Activated naive CD8-positive, alpha-beta T cell treated with anti-CD3 and anti-CD28 coated beads, Interleukin-2, amount 10 ng/mL, durations not matched to agents 7 days and 5 days (primary cell): Measurements from ENCODE around the gene HMSD. TPM values are rescaled to one million over a fixed set of nuclear protein-coding genes. Genes with fewer than 3 reads are reported as not detected.
"Not testable (repeated sequence)": the region's sequence is repeated elsewhere in the genome, so short reads cannot be mapped to it uniquely, and the experiment has no call there.

Source experiments
- ATAC-seq: fragments of 150-1000 bp; cut with Tn5 transposase; one replicate; pipeline ENCODE4 v1.10.0; 2021; ENCODE audit warnings: low read depth, moderate library complexity
- POLR2A ChIA-PET: fragments of 350-600 bp; sonication (Branson Sonifier 250); formaldehyde crosslinking; loops from one replicate; lab custom pipeline; 2021; ENCODE audit warnings: antibody characterized with exemption; lab: Charles Lee
- DNase-seq: peaks from one replicate; pipeline ENCODE4 v3.0.0; 2021
- H3K27ac Mint-ChIP-seq: one replicate; pipeline ENCODE4 v1.8.0; 2022; ENCODE audit warnings: mild to moderate bottlenecking, mixed read lengths
- H3K27me3 Mint-ChIP-seq: one replicate; pipeline ENCODE4 v1.8.0; 2022; ENCODE audit warnings: mild to moderate bottlenecking, moderate library complexity, mixed read lengths
- H3K36me3 Mint-ChIP-seq: one replicate; pipeline ENCODE4 v1.8.0; 2021; ENCODE audit warnings: mild to moderate bottlenecking, mixed read lengths
- H3K4me1 Mint-ChIP-seq: one replicate; pipeline ENCODE4 v1.8.0; 2021; ENCODE audit warnings: mixed read lengths
- H3K4me3 Mint-ChIP-seq: one replicate; pipeline ENCODE4 v1.8.0; 2022; ENCODE audit warnings: mild to moderate bottlenecking, moderate library complexity, mixed read lengths
- H3K9me3 Mint-ChIP-seq: one replicate; pipeline ENCODE4 v1.8.0; 2021; ENCODE audit warnings: mixed read lengths
- total RNA-seq, 2 experiments: library from RNA; stranded (reverse); gene quantifications; one replicate each; pipeline ENCODE4 v1.2.3, GENCODE V29; 2021

HMSD gene
- total RNA-seq, result not detected

GRCh38 chr18:63949068-63949737 lies at the start of gene HMSD:
HMSD (plus strand) TSS chr18:63949301; CDS start chr18:63953456, 4,155 bp downstream.
- Mint-ChIP-seq H3K9me3 (no peaks in the 10 kb centered on the region), H3K4me3 (peak within 1 kb of the TSS; percentile 54), H3K4me1 (peaks cover 15% of the 10 kb centered on the region), H3K27ac (no peak within 1 kb of the TSS), H3K36me3 (no peaks in the 10 kb centered on the region), H3K27me3 (peaks cover 36% of the 10 kb centered on the region)
- DNase-seq (peak; percentile 53), ATAC-seq (peak; percentile 90)
- POLR2A ChIA-PET, result no interaction called here

DNA sequence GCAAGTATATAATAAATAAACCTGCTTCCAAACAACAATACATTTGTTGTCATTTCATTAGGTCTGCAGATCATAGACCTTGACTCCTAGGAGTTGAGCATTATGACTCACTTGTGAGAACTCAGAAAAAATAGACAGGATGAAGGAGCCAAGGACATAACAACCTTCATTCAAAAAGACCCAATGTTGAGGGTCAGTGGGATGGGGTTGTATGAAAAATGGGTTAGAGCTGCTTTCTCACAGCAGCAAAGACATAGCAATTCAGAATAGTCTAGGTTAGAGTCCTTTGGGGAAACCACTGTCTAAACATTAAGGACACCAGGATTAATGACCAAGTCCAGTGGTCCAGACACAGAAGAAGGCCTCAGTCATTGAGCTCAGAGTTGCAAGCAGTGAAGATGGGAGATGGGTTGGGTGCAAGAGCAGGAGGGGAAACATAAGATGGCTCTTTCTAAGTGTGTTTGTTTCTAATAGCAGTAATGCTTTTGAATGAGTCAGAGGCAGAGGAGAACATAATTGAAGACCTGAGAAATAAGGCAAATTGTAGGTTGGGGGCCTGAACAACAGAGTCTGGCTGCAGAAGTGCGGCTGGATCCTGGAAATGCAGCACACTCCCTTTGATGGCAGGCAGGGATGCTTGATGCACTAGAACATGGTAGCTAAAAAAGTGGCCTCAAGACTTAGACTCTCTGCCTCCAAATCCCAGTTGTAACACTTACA lies 45.1 kb upstream of the HMSD start:
- POLR2A ChIA-PET, result no interaction called here
- Mint-ChIP-seq H3K4me3 (no peak overlapping the region), H3K4me1 (no peaks in the 10 kb centered on the region)

DNA sequence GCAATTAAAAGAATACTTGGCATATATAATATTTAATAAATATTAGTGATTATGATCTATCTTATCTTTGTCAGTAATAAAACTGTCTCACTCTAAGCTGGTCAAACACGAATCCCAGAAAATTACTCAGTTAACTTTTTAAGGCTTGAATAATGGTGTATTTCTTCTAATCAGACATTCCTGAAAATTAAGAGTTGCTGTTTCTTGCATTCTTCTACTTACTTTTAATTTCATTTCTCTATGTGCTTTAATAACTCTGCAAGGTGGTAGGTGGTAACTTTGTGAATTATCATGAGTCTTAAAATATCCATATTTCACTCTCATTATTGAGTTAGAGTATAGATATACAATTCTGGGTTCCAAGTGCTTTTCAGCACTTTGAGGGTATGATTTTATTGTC lies 44.4 kb upstream of the HMSD start:
- Mint-ChIP-seq H3K9me3 (no peaks in the 10 kb centered on the region), H3K4me3 (no peak overlapping the region), H3K27me3 (peaks cover 8% of the 10 kb centered on the region), H3K4me1 (no peaks in the 10 kb centered on the region), H3K36me3 (no peaks in the 10 kb centered on the region), H3K27ac (no peak overlapping the region)
- POLR2A ChIA-PET, result no interaction called here
- ATAC-seq (no peak), DNase-seq (no peak)

More for the DNA sequence above, 45.1 kb upstream of the HMSD start:
- peaks cover 8% of the 10 kb centered on the region for H3K27me3 Mint-ChIP-seq
- ATAC-seq (no peak), DNase-seq (no peak)
- H3K9me3 Mint-ChIP-seq, result no peaks in the 10 kb centered on the region
- H3K27ac Mint-ChIP-seq, result no peak overlapping the region
- no peaks in the 10 kb centered on the region for H3K36me3 Mint-ChIP-seq

DNA sequence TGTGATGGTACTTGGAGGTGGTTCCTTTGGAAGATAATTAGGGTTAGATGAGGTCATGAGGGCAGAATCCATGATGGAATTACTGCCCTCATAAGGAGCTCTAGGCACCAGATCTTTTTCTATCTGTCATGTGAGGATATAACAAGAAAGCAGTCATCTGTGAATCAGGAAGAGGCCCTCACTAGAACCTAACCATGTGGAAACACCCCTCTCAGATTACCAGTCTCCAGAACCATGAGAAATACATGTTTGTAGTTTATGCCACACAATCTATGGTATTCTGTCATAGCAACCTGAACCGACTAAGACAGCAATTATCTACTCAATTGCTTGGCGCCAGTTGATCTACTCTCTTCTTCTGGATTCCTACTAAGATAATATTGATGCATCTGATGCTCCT lies 43.7 kb upstream of the HMSD start:
- no peak overlapping the region for H3K27ac Mint-ChIP-seq
- no peaks in the 10 kb centered on the region for H3K4me1 Mint-ChIP-seq
- POLR2A ChIA-PET, result no interaction called here
- no peak for DNase-seq
- no peaks in the 10 kb centered on the region for H3K36me3 Mint-ChIP-seq
- peaks cover 7% of the 10 kb centered on the region for H3K27me3 Mint-ChIP-seq
- no peak overlapping the region for H3K4me3 Mint-ChIP-seq
- no peaks in the 10 kb centered on the region for H3K9me3 Mint-ChIP-seq
- ATAC-seq, result no peak

DNA sequence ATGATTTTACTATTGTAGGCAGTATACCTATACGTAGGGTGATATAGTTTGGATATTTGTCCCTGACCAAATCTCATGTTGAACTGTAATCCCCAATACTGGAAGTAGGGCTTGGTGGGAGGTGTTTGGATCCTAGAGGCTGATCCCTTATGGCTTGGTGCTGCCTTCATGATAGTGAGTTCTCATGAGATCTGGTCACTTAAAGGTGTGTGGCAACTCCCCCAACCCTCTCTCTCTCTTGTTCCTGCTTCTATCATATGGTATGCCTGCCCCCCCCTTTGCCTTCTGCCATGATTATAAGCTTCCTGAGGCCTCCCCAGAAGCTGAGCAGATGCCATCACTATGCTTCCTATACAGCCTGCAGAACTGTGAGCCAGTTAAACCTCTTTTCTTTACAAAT lies 43.0 kb upstream of the HMSD start:
- DNase-seq (no peak), ATAC-seq (no peak)
- Mint-ChIP-seq H3K4me3 (no peak overlapping the region), H3K36me3 (no peaks in the 10 kb centered on the region), H3K27ac (no peak overlapping the region), H3K4me1 (no peaks in the 10 kb centered on the region), H3K9me3 (no peaks in the 10 kb centered on the region), H3K27me3 (peaks cover 7% of the 10 kb centered on the region)
- POLR2A ChIA-PET, result no interaction called here

DNA sequence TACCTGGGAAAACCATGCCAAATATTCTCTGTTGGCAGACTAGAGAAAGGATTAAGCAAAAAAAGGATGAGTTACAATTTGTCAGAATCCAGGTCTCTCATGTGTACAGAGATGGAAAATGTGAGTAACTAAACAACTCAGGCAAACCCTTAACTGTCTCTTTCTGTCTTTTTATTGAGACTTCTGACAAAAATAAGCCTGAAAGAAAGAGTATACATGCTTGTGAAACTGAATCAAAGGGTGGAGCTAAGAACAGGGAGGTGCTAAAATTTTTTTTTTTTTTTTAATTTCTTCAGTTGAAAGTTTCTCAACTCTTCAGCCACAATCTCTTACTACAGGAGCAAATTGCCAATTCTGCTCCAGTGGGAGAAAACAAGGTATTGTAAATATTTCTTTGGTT lies 41.4 kb upstream of the HMSD start, which contains the start of gene SERPINB10:
SERPINB10 (plus strand) TSS at position 295 of the 400 bp plus-strand sequence. CDS start 7,553 bp downstream, outside the sequence.
- H3K9me3 Mint-ChIP-seq, result no peaks in the 10 kb centered on the region
- H3K27me3 Mint-ChIP-seq, result peaks cover 15% of the 10 kb centered on the region
- no peak for DNase-seq
- no peak within 1 kb of the TSS for H3K4me3 Mint-ChIP-seq
- POLR2A ChIA-PET, result no interaction called here
- no peak within 1 kb of the TSS for H3K27ac Mint-ChIP-seq
- ATAC-seq, result no peak
- no peaks in the 10 kb centered on the region for H3K4me1 Mint-ChIP-seq
- no peaks in the 10 kb centered on the region for H3K36me3 Mint-ChIP-seq

GRCh38 chr18:63908858-63909257 lies 40.2 kb upstream of the HMSD start:
- H3K4me3 Mint-ChIP-seq, result no peak overlapping the region
- POLR2A ChIA-PET, result no interaction called here
- H3K4me1 Mint-ChIP-seq, result no peaks in the 10 kb centered on the region
- no peaks in the 10 kb centered on the region for H3K36me3 Mint-ChIP-seq
- peaks cover 15% of the 10 kb centered on the region for H3K27me3 Mint-ChIP-seq
- ATAC-seq (no peak), DNase-seq (no peak)
- H3K9me3 Mint-ChIP-seq, result no peaks in the 10 kb centered on the region
- H3K27ac Mint-ChIP-seq, result no peak overlapping the region

- Mint-ChIP-seq H3K36me3 (no peaks in the 10 kb centered on the region), H3K9me3 (no peaks in the 10 kb centered on the region), H3K27me3 (peaks cover 12% of the 10 kb centered on the region), H3K4me1 (no peaks in the 10 kb centered on the region), H3K4me3 (no peak overlapping the region), H3K27ac (no peak overlapping the region)
- POLR2A ChIA-PET, result no interaction called here
- DNase-seq (no peak), ATAC-seq (no peak)
These were observed 39.2 kb upstream of the HMSD start for GRCh38 chr18:63909870-63910269.

DNA sequence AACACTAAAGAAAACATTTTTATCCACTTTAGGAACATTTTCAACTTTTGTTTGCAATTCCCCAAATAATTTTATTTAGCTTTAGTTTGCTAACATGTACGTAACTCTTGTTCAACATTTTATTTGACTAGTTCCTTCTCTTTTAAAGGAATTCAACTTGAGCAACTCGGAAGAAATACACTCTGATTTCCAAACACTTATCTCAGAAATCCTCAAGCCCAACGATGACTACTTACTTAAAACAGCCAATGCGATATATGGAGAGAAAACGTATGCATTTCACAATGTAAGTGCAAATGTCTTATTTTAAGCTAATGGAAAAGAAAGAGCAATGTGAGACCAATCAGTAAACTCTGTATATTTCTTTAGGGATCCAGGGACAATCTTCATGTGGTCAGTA lies 31.3 kb upstream of the HMSD start:
- no peaks in the 10 kb centered on the region for H3K4me1 Mint-ChIP-seq
- no peaks in the 10 kb centered on the region for H3K36me3 Mint-ChIP-seq
- ATAC-seq (no peak), DNase-seq (no peak)
- POLR2A ChIA-PET, result no interaction called here
- H3K4me3 Mint-ChIP-seq, result no peak overlapping the region
- peaks cover 13% of the 10 kb centered on the region for H3K27me3 Mint-ChIP-seq
- H3K9me3 Mint-ChIP-seq, result no peaks in the 10 kb centered on the region
- H3K27ac Mint-ChIP-seq, result no peak overlapping the region

GRCh38 chr18:63922049-63922448 lies 27.1 kb upstream of the HMSD start:
- no peaks in the 10 kb centered on the region for H3K9me3 Mint-ChIP-seq
- H3K4me3 Mint-ChIP-seq, result no peak overlapping the region
- H3K36me3 Mint-ChIP-seq, result no peaks in the 10 kb centered on the region
- H3K27me3 Mint-ChIP-seq, result peaks cover 25% of the 10 kb centered on the region
- DNase-seq, result no peak
- no peak for ATAC-seq
- no peaks in the 10 kb centered on the region for H3K4me1 Mint-ChIP-seq
- POLR2A ChIA-PET, result no interaction called here
- no peak overlapping the region for H3K27ac Mint-ChIP-seq

GRCh38 chr18:63924551-63924950 lies 24.6 kb upstream of the HMSD start:
- Mint-ChIP-seq H3K27ac (no peak overlapping the region), H3K4me1 (no peaks in the 10 kb centered on the region), H3K9me3 (no peaks in the 10 kb centered on the region), H3K4me3 (no peak overlapping the region), H3K27me3 (peaks cover 30% of the 10 kb centered on the region), H3K36me3 (no peaks in the 10 kb centered on the region)
- POLR2A ChIA-PET, result no interaction called here
- DNase-seq (no peak), ATAC-seq (no peak)

GRCh38 chr18:63928331-63928730 lies 20.8 kb upstream of the HMSD start:
- Mint-ChIP-seq H3K9me3 (no peaks in the 10 kb centered on the region), H3K4me1 (no peaks in the 10 kb centered on the region), H3K27ac (no peak overlapping the region), H3K4me3 (no peak overlapping the region), H3K36me3 (no peaks in the 10 kb centered on the region), H3K27me3 (peaks cover 38% of the 10 kb centered on the region)
- POLR2A ChIA-PET, result no interaction called here
- no peak for ATAC-seq
- DNase-seq, result no peak

GRCh38 chr18:63929369-63929768 lies 19.7 kb upstream of the HMSD start:
- H3K4me1 Mint-ChIP-seq, POLR2A ChIA-PET, H3K27ac Mint-ChIP-seq, H3K36me3 Mint-ChIP-seq, H3K4me3 Mint-ChIP-seq, H3K9me3 Mint-ChIP-seq, ATAC-seq, DNase-seq: not testable (repeated sequence)
- H3K27me3 Mint-ChIP-seq, result peaks cover 40% of the 10 kb centered on the region

DNA sequence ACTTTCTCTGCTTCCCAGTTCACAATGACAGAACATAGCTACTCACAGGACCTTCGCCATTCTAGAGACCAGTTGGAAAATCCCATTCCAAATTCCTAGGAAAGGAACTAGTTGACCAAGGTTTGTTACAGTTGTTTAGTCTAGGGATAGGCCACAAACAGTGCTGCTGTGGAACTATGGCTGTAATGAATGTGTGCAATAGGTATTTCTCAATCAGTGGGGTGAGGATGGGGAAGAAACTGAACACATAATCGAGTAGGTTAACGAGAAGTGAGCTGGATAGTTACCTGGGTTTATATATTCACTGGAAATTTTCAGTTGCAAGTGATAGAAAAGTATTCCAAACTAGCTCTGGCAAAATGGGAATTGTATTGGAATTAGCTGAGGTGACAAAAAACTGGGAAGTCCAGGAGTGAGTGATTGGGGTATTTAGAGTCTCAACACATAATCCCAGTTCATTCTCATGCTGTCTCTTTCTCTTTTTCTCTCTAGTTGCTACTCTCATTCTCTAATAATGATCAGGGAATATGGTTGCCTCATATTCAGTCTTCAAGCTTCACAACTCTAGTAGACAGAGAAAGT lies 18.2 kb upstream of the HMSD start:
- no peaks in the 10 kb centered on the region for H3K9me3 Mint-ChIP-seq
- POLR2A ChIA-PET, result interaction anchor here (0.6 kb wide), 1 partner anchor 432 kb away, joined by 6 read pairs; no protein-coding TSS in a partner anchor
- no peak overlapping the region for H3K27ac Mint-ChIP-seq
- DNase-seq (no peak), ATAC-seq (no peak)
- peaks cover 38% of the 10 kb centered on the region for H3K27me3 Mint-ChIP-seq
- H3K4me1 Mint-ChIP-seq, result no peaks in the 10 kb centered on the region
- H3K4me3 Mint-ChIP-seq, result no peak overlapping the region
- no peaks in the 10 kb centered on the region for H3K36me3 Mint-ChIP-seq
